Measurements from ENCODE around the gene ANKRD34A.

DNA sequence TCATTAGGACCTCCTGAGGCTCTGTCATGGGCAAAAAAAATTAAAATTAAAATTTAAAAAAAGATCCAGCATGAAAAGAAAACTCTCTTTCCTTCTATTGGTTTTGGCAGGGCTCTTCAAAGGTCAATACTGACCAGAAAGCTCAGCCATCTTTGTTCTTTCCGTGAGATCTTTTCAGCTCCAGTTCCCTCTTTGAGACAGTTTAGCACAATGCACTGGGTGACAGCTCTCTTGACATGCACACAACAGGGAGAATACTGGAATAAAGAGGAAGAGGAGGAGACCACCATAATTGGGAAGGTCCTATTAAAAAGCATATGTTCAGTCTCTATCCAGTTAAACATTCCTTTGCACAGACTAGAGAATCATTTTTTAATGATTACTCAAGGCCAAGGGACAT is 12.8 kb downstream of the ANKRD34A start:
- TF ChIP-seq, protein P1, sequence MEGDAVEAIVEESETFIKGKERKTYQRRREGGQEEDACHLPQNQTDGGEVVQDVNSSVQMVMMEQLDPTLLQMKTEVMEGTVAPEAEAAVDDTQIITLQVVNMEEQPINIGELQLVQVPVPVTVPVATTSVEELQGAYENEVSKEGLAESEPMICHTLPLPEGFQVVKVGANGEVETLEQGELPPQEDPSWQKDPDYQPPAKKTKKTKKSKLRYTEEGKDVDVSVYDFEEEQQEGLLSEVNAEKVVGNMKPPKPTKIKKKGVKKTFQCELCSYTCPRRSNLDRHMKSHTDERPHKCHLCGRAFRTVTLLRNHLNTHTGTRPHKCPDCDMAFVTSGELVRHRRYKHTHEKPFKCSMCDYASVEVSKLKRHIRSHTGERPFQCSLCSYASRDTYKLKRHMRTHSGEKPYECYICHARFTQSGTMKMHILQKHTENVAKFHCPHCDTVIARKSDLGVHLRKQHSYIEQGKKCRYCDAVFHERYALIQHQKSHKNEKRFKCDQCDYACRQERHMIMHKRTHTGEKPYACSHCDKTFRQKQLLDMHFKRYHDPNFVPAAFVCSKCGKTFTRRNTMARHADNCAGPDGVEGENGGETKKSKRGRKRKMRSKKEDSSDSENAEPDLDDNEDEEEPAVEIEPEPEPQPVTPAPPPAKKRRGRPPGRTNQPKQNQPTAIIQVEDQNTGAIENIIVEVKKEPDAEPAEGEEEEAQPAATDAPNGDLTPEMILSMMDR (IDR thresholded peaks at IDR 0.05 in 8 of 11, conservative IDR thresholded peaks at IDR 0.05 in 3 of 11) = no peak
- TF ChIP-seq POLR2A (IDR thresholded peaks at IDR 0.05) = no peak
- no peak for TF ChIP-seq POLR2AphosphoS5 (IDR thresholded peaks at IDR 0.05)
